Skeletal muscle tissue (tissue), 4 donors: ENCODE measurements around the gene RWDD3. TPM values are rescaled to one million over a fixed set of nuclear protein-coding genes. Genes with fewer than 3 reads are reported as not detected.

Experiments used
- H3K27ac ChIP-seq: one replicate; pipeline ENCODE4 v1.7.0; 2013; ENCODE audit warnings: mild to moderate bottlenecking, low read depth, low read length, inconsistent platforms
- H3K27me3 ChIP-seq, 3 donors: one replicate each; pipeline ENCODE4 v1.7.0; 2013; ENCODE audit warnings: low read length in 3 of 3; ENCODE audit not compliant: control insufficient read depth in 3 of 3, insufficient read depth in 3 of 3
- H3K36me3 ChIP-seq, 3 donors: one replicate each; pipeline ENCODE4 v1.7.0; 2013; ENCODE audit warnings: low read length in 3 of 3; ENCODE audit not compliant: control insufficient read depth in 3 of 3, insufficient read depth in 3 of 3
- H3K4me1 ChIP-seq, 3 donors: one replicate each; pipeline ENCODE4 v1.7.0; 2013; ENCODE audit warnings: low read length in 3 of 3, mild to moderate bottlenecking in 3 of 3; ENCODE audit not compliant: control insufficient read depth in 3 of 3, insufficient read depth in 3 of 3
- H3K4me3 ChIP-seq, 3 donors: one replicate each; pipeline ENCODE4 v1.7.0; 2013; ENCODE audit warnings: low read length in 3 of 3
- H3K9ac ChIP-seq, 3 donors: one replicate each; pipeline ENCODE4 v1.7.0; 2013; ENCODE audit warnings: low read length in 3 of 3, mild to moderate bottlenecking in 3 of 3, moderate library complexity in 2 of 3, low read depth in 1 of 3
- H3K9me3 ChIP-seq, 3 donors: one replicate each; pipeline ENCODE4 v1.7.0; 2013; ENCODE audit warnings: low read length in 3 of 3; ENCODE audit not compliant: control insufficient read depth in 3 of 3
- total RNA-seq: library from RNA; depleted of rRNA; stranded (reverse); fragments of >200 nt; gene quantifications from one replicate; pipeline ENCODE4 v1.2.3, GENCODE V29; 2014
- donor health status: Osteomylitis.

RWDD3 gene
- total RNA-seq, 1 donor from 2014 or later = 12.0 TPM

DNA sequence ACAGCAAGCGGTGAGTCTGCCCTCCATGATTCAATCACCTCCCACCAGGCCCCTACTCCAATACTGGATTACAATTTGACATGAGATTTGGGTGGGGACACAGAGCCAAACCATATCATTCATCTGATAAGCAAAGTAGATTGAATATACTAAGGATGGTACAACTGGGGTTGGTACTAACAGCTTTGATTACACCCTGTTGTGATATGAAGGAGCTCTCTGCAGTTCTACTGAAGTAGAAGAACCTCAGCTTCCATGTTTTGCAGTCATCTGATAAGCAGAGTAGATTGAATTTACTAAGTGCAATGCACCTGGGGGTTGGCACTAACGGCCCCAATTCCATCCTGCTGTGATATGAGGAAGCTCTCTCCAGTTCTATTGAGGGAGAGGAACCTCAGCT lies 31.1 kb downstream of the RWDD3 start:
- no peaks in the 10 kb centered on the region for H3K9me3 ChIP-seq
- H3K4me3 ChIP-seq = no peak overlapping the region
- no peaks in the 10 kb centered on the region for H3K27me3 ChIP-seq
- H3K9ac ChIP-seq = no peak overlapping the region
- H3K36me3 ChIP-seq = no peaks in the 10 kb centered on the region
- no peaks in the 10 kb centered on the region for H3K4me1 ChIP-seq
- H3K27ac ChIP-seq = no peak overlapping the region

DNA sequence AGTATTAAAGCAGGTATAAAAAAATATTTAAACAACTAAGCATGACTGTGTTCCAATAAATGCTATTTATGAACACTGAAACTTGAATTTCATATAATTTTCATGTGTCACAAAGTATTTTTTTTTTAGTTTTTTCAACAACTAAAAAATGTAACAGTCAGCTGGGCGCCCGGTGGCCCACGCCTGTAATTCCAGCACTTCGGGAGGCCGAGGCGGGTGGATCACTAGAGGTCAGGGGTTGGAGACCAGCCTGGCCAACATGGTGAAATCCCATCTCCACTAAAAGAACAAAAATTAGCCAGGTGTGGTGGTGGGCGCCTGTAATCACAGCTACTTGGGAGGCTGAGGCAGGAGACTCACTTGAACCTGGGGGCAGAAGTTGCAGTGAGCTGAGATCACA lies 42.4 kb downstream of the RWDD3 start:
- no peaks in the 10 kb centered on the region for H3K36me3 ChIP-seq

DNA sequence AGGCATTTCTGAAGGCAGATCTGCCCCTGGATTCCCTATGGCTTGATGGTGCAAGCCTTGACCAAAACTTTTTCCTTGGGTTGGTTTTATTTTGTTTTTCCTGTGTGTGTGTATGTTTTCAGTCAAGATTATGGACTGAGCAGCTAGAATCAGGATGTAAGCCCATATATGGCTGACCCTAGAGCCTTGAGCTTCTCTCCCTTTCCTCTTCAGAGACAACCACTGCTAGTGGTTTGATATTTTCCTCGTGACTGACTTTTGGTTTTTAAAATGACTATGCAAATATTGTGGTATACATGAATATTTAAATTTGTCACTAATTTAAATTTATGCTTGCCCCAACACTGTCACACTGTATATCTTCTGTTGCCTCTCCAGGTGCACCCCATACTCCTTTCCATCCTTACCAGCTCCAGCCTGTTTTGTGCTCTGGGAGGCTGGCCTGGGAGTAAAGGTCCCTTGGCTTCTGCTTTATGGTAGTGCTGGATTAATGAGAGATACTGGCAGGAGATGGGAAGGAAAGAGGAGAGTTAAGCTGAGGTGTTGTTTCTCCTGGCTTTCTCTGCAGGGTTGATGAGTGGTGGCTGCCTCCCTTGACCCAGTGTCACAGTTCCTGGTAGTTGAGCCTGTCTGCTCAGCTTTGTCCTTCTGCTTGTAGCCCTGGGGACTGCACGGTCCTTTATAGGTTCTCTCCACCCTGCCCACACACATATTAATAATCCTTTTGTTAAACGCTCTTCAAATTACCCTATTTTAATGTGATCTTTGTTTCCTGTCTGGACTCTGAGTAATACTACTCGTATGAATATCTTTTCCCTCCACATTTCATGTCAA lies 44.4 kb downstream of the RWDD3 start:
- no peaks in the 10 kb centered on the region for H3K9me3 ChIP-seq
- H3K27me3 ChIP-seq = no peaks in the 10 kb centered on the region
- no peaks in the 10 kb centered on the region for H3K4me1 ChIP-seq
- no peaks in the 10 kb centered on the region for H3K36me3 ChIP-seq
- H3K9ac ChIP-seq = no peak overlapping the region
- H3K4me3 ChIP-seq = no peak overlapping the region
- no peak overlapping the region for H3K27ac ChIP-seq

More for the DNA sequence above, 42.4 kb downstream of the RWDD3 start:
- Histone ChIP-seq H3K4me1 (no peaks in the 10 kb centered on the region), H3K9ac (no peak overlapping the region), H3K27me3 (no peaks in the 10 kb centered on the region), H3K4me3 (no peak overlapping the region), H3K9me3 (no peaks in the 10 kb centered on the region), H3K27ac (no peak overlapping the region)

DNA sequence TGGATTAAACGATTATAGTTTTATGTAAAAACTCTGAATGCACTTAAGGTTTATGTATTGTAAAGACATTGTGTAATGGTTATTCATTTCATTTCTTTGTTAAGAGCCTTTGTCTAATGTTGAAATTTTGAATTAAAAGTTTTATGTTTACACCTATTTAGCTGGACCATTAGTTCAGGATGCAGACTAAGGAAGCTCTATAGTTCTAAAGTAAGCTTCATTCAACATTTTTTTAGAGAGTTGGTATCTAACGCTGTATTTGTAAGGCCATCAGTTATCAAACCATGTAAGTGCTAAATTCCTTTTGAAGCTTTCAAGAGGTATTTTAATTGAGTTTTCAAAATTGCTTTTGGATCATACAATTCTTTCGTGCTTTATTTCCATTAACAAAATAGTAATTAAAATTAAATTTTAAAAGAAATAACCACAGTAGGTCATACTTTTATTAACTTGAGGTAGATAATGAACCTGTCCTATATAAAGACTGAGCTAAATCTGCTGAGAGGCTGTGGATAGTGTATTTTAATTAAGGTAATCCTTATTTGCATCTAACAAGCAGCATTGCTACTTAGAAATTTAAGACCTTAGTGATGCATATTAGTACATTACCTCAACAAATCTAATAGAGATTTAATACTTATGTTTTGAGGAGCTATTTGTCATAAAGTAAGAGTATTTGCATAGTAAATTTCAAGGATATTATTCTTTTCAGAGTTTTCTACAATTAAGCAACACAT lies 47.9 kb downstream of the RWDD3 start:
- Histone ChIP-seq H3K36me3 (no peaks in the 10 kb centered on the region), H3K9ac (no peak overlapping the region), H3K4me3 (no peak overlapping the region), H3K27me3 (no peaks in the 10 kb centered on the region), H3K4me1 (no peaks in the 10 kb centered on the region), H3K9me3 (no peaks in the 10 kb centered on the region), H3K27ac (no peak overlapping the region)

DNA sequence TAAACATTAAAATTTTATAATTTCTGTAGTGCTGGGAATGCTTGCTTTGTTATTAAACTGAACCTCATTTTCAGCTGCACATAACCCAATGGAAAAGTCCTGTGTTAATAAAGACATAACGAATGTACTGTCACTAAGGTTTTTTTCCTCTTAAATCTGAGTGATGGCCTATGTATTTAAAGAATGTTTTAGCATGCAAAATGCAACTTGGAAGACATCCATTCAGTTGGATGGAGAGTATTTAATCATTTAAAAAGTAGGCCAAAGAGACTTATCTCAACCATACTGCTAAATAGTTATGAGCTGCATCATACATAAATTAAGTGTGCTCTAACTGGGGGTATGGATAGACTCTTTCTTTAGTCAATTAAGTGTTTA lies 48.5 kb downstream of the RWDD3 start:
- Histone ChIP-seq H3K27ac (no peak overlapping the region), H3K9ac (no peak overlapping the region), H3K9me3 (no peaks in the 10 kb centered on the region), H3K4me1 (no peaks in the 10 kb centered on the region), H3K4me3 (no peak overlapping the region), H3K27me3 (no peaks in the 10 kb centered on the region), H3K36me3 (no peaks in the 10 kb centered on the region)

DNA sequence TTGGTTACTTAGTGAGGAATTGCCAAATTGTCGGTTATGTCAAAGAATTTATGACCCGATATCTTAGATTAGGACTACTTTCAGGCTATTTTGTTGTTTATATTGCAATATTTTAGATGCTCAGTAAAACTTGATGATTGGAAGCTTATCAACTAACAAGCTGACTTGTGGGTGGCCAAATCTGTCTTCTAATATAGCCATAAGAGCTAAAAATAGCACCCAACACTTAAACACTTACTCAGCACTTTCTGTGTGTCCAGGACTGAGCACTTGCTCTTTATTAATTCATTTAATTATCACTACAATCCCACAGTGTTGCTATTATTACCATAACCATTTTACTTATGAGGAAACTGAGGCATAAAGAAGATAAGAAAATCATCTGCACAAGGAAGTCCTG lies 50.4 kb downstream of the RWDD3 start:
- H3K4me3 ChIP-seq = no peak overlapping the region

DNA sequence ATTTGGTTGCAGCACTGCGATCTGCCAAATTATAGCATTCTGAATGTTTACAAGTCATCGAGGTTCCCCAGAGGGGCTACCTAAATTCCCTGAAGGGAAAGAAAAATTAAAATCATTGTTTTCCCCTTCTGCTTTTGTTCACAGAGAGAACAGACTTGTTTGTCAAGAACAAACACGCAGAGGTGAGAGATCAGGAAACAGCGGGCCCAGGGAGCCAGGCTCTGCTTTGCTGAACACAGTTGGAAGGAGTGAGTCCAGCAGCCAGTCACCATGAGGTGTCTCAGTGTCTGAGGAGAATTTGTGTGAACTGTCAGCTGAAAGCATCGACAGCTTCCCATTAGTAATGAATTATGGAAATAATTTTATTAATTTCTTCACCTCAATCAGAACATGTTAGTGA lies 52.5 kb downstream of the RWDD3 start:
- no peaks in the 10 kb centered on the region for H3K27me3 ChIP-seq
- no peaks in the 10 kb centered on the region for H3K9me3 ChIP-seq
- H3K27ac ChIP-seq = no peak overlapping the region
- H3K4me1 ChIP-seq = no peaks in the 10 kb centered on the region
- H3K4me3 ChIP-seq = no peak overlapping the region
- H3K36me3 ChIP-seq = no peaks in the 10 kb centered on the region
- H3K9ac ChIP-seq = no peak overlapping the region

More for the DNA sequence above, 50.4 kb downstream of the RWDD3 start:
- Histone ChIP-seq H3K9ac (no peak overlapping the region), H3K27ac (no peak overlapping the region), H3K4me1 (no peaks in the 10 kb centered on the region), H3K27me3 (no peaks in the 10 kb centered on the region), H3K36me3 (no peaks in the 10 kb centered on the region), H3K9me3 (no peaks in the 10 kb centered on the region)

DNA sequence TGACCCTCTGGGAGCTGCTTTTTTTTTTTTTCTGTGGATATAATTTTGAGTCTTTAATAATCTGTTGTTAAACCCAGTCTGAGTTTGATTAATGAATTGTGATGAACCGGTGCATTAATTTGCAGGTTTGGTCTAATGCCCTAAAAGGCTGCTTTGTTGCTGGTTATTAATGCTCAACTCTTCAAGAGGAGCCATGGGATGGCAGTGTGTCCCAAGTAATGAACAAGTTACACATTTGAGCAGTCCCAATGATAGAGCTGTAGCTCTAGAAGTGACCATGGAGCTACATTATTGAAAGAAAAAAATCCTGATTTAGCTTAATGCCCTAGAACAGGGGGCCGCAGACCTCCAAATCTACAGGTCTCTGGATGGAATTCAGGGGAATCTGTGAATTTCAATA lies 53.1 kb downstream of the RWDD3 start:
- Histone ChIP-seq H3K9ac (no peak overlapping the region), H3K27me3 (no peaks in the 10 kb centered on the region), H3K9me3 (no peaks in the 10 kb centered on the region), H3K4me3 (no peak overlapping the region), H3K4me1 (no peaks in the 10 kb centered on the region), H3K27ac (no peak overlapping the region), H3K36me3 (no peaks in the 10 kb centered on the region)

DNA sequence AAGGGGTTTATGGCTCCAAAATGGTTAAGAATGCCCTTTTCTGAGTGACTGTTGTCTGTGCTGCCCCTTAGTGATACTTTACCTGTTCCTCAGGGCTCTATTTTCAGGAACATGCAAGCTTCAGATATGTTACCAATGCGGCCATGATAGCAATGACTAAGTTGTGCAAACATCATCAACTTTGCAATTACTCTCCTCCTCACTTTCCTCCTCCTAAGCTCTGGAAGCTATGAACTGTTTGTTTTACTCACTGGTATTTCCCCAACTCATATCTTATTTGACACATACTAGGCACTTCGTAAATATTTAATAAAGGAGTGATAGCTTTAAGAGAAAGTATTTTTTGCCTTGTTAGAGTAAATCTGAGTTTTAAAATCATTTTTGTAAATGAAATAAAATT lies 53.8 kb downstream of the RWDD3 start:
- Histone ChIP-seq H3K36me3 (no peaks in the 10 kb centered on the region), H3K4me3 (no peak overlapping the region), H3K9me3 (no peaks in the 10 kb centered on the region), H3K9ac (no peak overlapping the region), H3K27ac (no peak overlapping the region), H3K27me3 (no peaks in the 10 kb centered on the region), H3K4me1 (no peaks in the 10 kb centered on the region)
